Muscle layer of colon (tissue), 2 donors: ENCODE results near the gene ATF6.
A peak's percentile ranks its signal among the peaks of the same experiment; 100 is the strongest.

Experiments used
- H3K27ac ChIP-seq: one replicate; pipeline ENCODE4 v1.7.0; 2013; ENCODE audit warnings: low read depth, mild to moderate bottlenecking, low read length, moderate library complexity
- H3K27me3 ChIP-seq, 2 donors: one replicate each; pipeline ENCODE4 v1.7.0; 2013; ENCODE audit warnings: low read length in 2 of 2, mild to moderate bottlenecking in 2 of 2; ENCODE audit not compliant: insufficient read depth in 2 of 2, control insufficient read depth in 1 of 2
- H3K36me3 ChIP-seq: one replicate; pipeline ENCODE4 v1.7.0; 2013; ENCODE audit warnings: mild to moderate bottlenecking, low read length; ENCODE audit not compliant: insufficient read depth
- H3K4me1 ChIP-seq: one replicate; pipeline ENCODE4 v1.7.0; 2013; ENCODE audit warnings: mild to moderate bottlenecking, low read length; ENCODE audit not compliant: insufficient read depth
- H3K4me3 ChIP-seq, 2 donors: one replicate each; pipeline ENCODE4 v1.7.0; 2013; ENCODE audit warnings: low read length in 2 of 2, low read depth in 1 of 2, mild to moderate bottlenecking in 1 of 2, moderate library complexity in 1 of 2
- H3K9ac ChIP-seq: one replicate; pipeline ENCODE4 v1.7.0; 2013; ENCODE audit warnings: low read length
- H3K9me3 ChIP-seq: one replicate; pipeline ENCODE4 v1.7.0; 2013; ENCODE audit warnings: mild to moderate bottlenecking, low read length
- donor health status: abdominal sarcoma.
- donor health status: Adenocarcinoma of cecum.

ATF6 gene

DNA sequence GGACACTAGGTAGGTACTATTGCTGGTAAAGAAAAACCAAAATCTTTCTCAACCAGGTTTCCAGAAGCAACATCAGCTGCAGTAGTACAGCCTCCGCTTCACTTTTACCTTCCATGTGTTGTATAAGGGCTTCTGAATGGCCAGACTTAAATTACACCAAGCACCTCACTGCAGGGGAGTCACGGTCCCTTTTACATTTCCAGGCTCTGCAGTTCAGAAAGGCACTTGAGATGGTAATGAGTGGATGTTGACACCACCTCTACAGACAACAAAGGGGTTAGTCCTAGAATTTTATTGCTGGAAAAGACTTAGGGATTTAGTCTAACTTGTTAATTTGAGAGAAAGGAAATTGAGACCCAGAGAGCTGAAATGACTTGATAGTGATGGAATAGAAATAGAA lies 28.5 kb upstream of the ATF6 start:
- H3K27ac ChIP-seq, result no peak overlapping the region
- H3K36me3 ChIP-seq, result no peaks in the 10 kb centered on the region
- H3K9me3 ChIP-seq, result no peaks in the 10 kb centered on the region
- no peaks in the 10 kb centered on the region for H3K4me1 ChIP-seq
- H3K27me3 ChIP-seq, result no peaks in the 10 kb centered on the region
- H3K4me3 ChIP-seq, result no peak overlapping the region
- H3K9ac ChIP-seq, result no peak overlapping the region

GRCh38 chr1:161738627-161739287 lies 27.4 kb upstream of the ATF6 start:
- no peaks in the 10 kb centered on the region for H3K27me3 ChIP-seq
- no peaks in the 10 kb centered on the region for H3K4me1 ChIP-seq
- H3K36me3 ChIP-seq, result no peaks in the 10 kb centered on the region
- H3K4me3 ChIP-seq, result no peak overlapping the region
- no peak overlapping the region for H3K27ac ChIP-seq
- no peaks in the 10 kb centered on the region for H3K9me3 ChIP-seq
- no peak overlapping the region for H3K9ac ChIP-seq

- no peak overlapping the region for H3K4me3 ChIP-seq
- no peaks in the 10 kb centered on the region for H3K36me3 ChIP-seq
- no peaks in the 10 kb centered on the region for H3K27me3 ChIP-seq
- H3K9ac ChIP-seq, result no peak overlapping the region
- no peak overlapping the region for H3K27ac ChIP-seq
- H3K9me3 ChIP-seq, result no peaks in the 10 kb centered on the region
- no peaks in the 10 kb centered on the region for H3K4me1 ChIP-seq
Measured at GRCh38 chr1:161739865-161740566, 26.1 kb upstream of the ATF6 start.

- no peak overlapping the region for H3K9ac ChIP-seq
- no peak overlapping the region for H3K27ac ChIP-seq
- H3K4me3 ChIP-seq, result no peak overlapping the region
- no peaks in the 10 kb centered on the region for H3K27me3 ChIP-seq
- no peaks in the 10 kb centered on the region for H3K9me3 ChIP-seq
- no peaks in the 10 kb centered on the region for H3K4me1 ChIP-seq
- H3K36me3 ChIP-seq, result no peaks in the 10 kb centered on the region
Measured at GRCh38 chr1:161740921-161741320, 25.2 kb upstream of the ATF6 start.

DNA sequence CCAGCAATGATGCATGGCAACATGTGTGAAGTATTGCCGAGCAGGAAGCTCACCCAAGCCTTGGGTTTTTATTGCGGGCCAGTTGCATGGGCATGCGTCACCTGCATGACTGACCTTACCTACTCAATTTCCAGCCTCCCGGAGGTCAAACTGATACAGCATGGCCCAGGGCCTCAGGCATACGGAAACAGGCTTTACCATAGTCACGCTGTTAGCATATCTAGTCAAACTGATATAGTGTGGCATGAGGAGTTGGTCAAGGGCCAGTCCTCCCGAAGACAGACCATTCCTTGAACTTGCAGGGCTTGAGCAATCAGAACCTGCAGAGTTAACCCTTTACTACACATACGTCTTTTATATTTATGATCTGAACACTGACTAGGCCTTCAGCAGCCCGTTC lies 22.9 kb upstream of the ATF6 start:
- H3K4me3 ChIP-seq, result no peak overlapping the region

DNA sequence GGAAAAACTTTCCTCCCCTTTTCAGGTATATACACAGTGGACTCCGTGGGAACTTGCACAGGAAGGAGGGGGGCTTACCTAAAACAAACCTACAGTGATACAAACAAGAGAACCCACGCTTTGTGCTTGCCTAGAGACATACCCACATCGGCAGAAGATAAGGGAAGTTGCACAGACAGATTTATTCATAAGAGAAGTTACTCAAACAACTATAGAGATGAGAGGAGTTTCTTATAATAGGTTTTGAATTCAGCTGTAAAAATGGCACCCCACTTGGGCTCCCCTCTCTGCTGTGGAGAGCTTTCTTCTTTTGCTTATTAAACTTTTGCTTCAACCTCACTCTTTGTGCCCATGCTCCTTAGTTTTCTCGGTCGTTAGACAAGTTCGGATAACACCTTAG lies 18.3 kb upstream of the ATF6 start:
- peaks cover 12% of the 10 kb centered on the region for H3K4me1 ChIP-seq
- H3K4me3 ChIP-seq, result no peak overlapping the region
- H3K9ac ChIP-seq, result no peak overlapping the region
- H3K36me3 ChIP-seq, result peaks cover 11% of the 10 kb centered on the region
- no peak overlapping the region for H3K27ac ChIP-seq
- H3K9me3 ChIP-seq, result no peaks in the 10 kb centered on the region
- no peaks in the 10 kb centered on the region for H3K27me3 ChIP-seq

More for the DNA sequence above, 22.9 kb upstream of the ATF6 start:
- no peaks in the 10 kb centered on the region for H3K9me3 ChIP-seq
- no peaks in the 10 kb centered on the region for H3K27me3 ChIP-seq
- H3K36me3 ChIP-seq, result no peaks in the 10 kb centered on the region
- H3K9ac ChIP-seq, result no peak overlapping the region
- no peaks in the 10 kb centered on the region for H3K4me1 ChIP-seq
- no peak overlapping the region for H3K27ac ChIP-seq

DNA sequence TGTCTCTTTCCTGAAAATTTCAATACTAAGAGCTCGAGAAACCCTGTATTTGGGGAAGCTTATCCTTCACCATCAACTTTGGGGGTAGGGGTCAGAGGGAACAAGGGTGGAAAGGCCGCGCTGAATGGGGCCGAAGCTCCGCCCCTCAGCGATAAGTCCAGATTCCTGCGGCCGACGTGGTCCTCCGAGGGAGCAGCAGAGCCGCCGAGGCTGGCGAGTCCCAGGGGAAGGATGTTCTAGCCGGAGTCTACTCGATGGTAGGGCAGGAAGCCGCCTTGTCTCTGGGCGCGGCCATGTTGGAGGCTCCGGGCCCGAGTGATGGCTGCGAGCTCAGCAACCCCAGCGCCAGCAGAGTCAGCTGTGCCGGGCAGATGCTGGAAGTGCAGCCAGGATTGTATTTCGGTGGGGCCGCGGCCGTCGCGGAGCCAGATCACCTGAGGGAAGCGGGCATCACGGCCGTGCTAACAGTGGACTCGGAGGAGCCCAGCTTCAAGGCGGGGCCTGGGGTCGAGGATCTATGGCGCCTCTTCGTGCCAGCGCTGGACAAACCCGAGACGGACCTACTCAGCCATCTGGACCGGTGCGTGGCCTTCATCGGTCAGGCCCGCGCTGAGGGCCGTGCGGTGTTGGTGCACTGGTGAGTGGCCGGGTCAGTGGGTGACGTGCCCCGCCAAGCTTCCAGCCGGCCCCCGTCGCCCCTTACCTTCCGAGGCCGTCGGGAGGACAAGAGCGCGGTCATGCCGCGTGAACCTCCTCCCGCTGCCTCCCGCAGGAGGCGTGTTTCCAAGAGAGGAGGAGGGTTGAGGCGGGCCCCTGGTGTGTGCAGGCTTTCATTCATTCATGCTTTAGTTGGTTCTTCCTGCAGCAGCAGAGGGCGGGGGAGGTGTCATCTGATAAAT lies 16.4 kb upstream of the ATF6 start, which contains the start of gene DUSP12:
TSS of gene DUSP12 (plus strand) at position 278 of the 899 bp plus-strand sequence. CDS start at position 294, 16 bp downstream.
- H3K27ac ChIP-seq, result peak within 1 kb of the TSS; percentile 83
- no peaks in the 10 kb centered on the region for H3K27me3 ChIP-seq
- H3K4me1 ChIP-seq, result peaks cover 12% of the 10 kb centered on the region

GRCh38 chr1:161763522-161764098 lies 2.5 kb upstream of the ATF6 start:
- Histone ChIP-seq H3K4me1 (peaks cover 15% of the 10 kb centered on the region), H3K27ac (no peak overlapping the region)

More for the DNA sequence above, 16.4 kb upstream of the ATF6 start, which contains the start of gene DUSP12:
- Histone ChIP-seq H3K9me3 (no peaks in the 10 kb centered on the region), H3K4me3 (peak within 1 kb of the TSS; percentile 77 to 80), H3K9ac (peak within 1 kb of the TSS; percentile 54), H3K36me3 (peaks cover 25% of the 10 kb centered on the region)

DNA sequence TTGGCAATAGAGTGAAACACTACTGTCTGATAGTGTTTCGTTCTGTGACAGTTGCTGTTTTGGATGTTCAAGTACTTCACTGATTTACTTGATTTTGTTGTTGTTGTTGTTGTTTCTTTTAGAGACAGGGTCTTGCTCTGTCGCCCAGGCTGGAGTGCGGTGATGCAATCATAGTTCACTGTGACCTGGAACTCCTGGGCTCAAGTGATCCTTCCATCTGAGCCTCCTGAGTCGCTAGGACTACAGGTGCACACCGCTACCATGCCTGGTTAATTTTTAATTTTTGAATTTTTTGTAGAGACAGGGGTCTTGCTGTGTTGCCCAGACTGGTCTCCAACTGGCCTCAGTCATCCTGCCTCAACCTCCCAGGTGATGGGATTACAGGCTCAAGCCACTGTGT lies 2.3 kb downstream of the ATF6 start:
- Histone ChIP-seq H3K27ac (no peak overlapping the region), H3K9me3 (no peaks in the 10 kb centered on the region), H3K4me1 (peaks cover 15% of the 10 kb centered on the region), H3K27me3 (no peaks in the 10 kb centered on the region), H3K36me3 (no peaks in the 10 kb centered on the region), H3K9ac (no peak overlapping the region), H3K4me3 (no peak overlapping the region)

More at GRCh38 chr1:161763522-161764098, 2.5 kb upstream of the ATF6 start:
- Histone ChIP-seq H3K36me3 (no peaks in the 10 kb centered on the region), H3K9me3 (no peaks in the 10 kb centered on the region), H3K4me3 (no peak overlapping the region), H3K27me3 (no peaks in the 10 kb centered on the region), H3K9ac (no peak overlapping the region)

GRCh38 chr1:161768986-161769672 lies 3.0 kb downstream of the ATF6 start:
- Histone ChIP-seq H3K9ac (no peak overlapping the region), H3K9me3 (no peaks in the 10 kb centered on the region), H3K36me3 (no peaks in the 10 kb centered on the region), H3K4me3 (no peak overlapping the region), H3K27me3 (no peaks in the 10 kb centered on the region), H3K27ac (no peak overlapping the region), H3K4me1 (peaks cover 15% of the 10 kb centered on the region)
